Measurements from ENCODE around the gene TCF20. TPM values are rescaled to one million over a fixed set of nuclear protein-coding genes. Genes with fewer than 3 reads are reported as not detected.

TCF20 gene
- total and polyA plus RNA-seq, 7 experiments from 2014 or later = 3.3 to 97.2 (median 71.9) TPM

- CTCF ChIA-PET = interaction anchor here (0.8 to 1.1 kb wide), 2 partner anchors 179 to 345 kb away, joined by 3 read pairs; partner anchors contain the start of gene NDUFA6
- Histone ChIP-seq H3K4me1 (ENCODE audit: control insufficient read depth in 2 of 2, insufficient read depth in 2 of 2, low read length in 2 of 2) (peaks cover 28% of the 10 kb centered on the region in 2 donors), H3K36me3 (ENCODE audit: control insufficient read depth in 2 of 3, insufficient read depth in 3 of 3, low read length in 3 of 3) (peaks cover 0 to 4% (median 0%) of the 10 kb centered on the region in 3 experiments), H3K4me3 (ENCODE audit: low read length) (peak overlapping the region; percentile 86), H3K27me3 (ENCODE audit: control insufficient read depth in 2 of 2, insufficient read depth in 2 of 2, low read length in 2 of 2) (no peaks in the 10 kb centered on the region), H3K9me3 (ENCODE audit: control insufficient read depth in 2 of 3, low read length in 3 of 3) (no peaks in the 10 kb centered on the region), H3K27ac (ENCODE audit: low read depth, low read length) (peak overlapping the region; percentile 97)
- peak; percentile 37 to 74 (median 65) for DNase-seq
- Mint-ChIP-seq H3K9me3 (no peaks in the 10 kb centered on the region), H3K4me3 (peak overlapping the region; percentile 86 to 98 (median 92)), H3K4me1 (peaks cover 35 to 56% (median 43%) of the 10 kb centered on the region in 7 donors), H3K36me3 (no peaks in the 10 kb centered on the region), H3K27me3 (no peaks in the 10 kb centered on the region), H3K27ac (peak overlapping the region; percentile 79 to 95 (median 88))
- POLR2A ChIA-PET = interaction anchor here (0.7 to 1.1 kb wide), 3 partner anchors 30 to 186 kb away, joined by 3 to 4 read pairs (median 3); no protein-coding TSS in a partner anchor
- ATAC-seq = peak; percentile 64
- intact Hi-C loops (cut with micrococcal nuclease) = loop anchor here (1.0 to 5.0 kb wide), 8 partner anchors 31 to 179 kb away; partner anchors contain the start of gene NDUFA6 (in 1 of the 2)
Measured at GRCh38 chr22:42269432-42270175, 849 bp downstream of the TCF20 start.

DNA sequence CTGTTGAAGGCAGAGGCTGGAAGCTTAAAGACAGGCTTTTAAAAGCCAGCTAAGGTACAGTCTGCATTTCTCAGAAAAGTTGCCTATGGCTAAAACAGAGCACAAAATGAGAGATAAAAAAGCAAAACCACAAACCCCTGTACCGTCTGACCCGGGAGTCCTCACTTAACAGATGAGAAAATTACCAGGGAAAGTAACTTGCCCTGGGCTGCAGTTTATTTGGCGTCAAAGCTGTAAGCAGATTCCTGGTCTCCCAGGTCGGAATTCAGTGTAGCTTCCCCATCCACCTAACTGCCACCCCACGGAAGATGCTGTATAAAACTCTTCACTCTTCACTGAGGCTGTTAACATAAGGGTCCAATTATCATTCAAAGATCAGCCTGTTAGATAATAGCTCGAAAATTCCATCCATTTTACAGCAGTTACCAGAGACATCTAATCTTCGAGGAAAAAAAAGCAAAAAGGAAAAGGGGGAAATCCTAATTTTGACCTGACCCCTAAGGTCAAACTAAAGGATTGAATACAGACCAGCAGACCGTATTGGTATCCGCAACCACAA, 1.5 kb downstream of the TCF20 start:
- H3K36me3 Mint-ChIP-seq = no peaks in the 10 kb centered on the region
- Histone ChIP-seq H3K4me3 (ENCODE audit: low read length) (peak overlapping the region; percentile 86), H3K27me3 (ENCODE audit: control insufficient read depth in 2 of 2, insufficient read depth in 2 of 2, low read length in 2 of 2) (no peaks in the 10 kb centered on the region), H3K36me3 (ENCODE audit: control insufficient read depth in 2 of 3, insufficient read depth in 3 of 3, low read length in 3 of 3) (peaks cover 0 to 4% (median 0%) of the 10 kb centered on the region in 3 experiments), H3K4me1 (ENCODE audit: control insufficient read depth in 2 of 2, insufficient read depth in 2 of 2, low read length in 2 of 2) (peaks cover 29 to 30% of the 10 kb centered on the region in 2 donors), H3K9me3 (ENCODE audit: control insufficient read depth in 2 of 3, low read length in 3 of 3) (no peaks in the 10 kb centered on the region), H3K27ac (ENCODE audit: low read depth, low read length) (peak overlapping the region; percentile 97)
- ChIA-PET POLR2A (interaction anchor here (0.6 to 1.1 kb wide), 4 partner anchors 18 to 185 kb away, joined by 3 to 4 read pairs (median 3); no protein-coding TSS in a partner anchor), CTCF (interaction anchor here (0.8 to 1.1 kb wide), 2 partner anchors 179 to 344 kb away, joined by 3 read pairs; partner anchors contain the start of gene NDUFA6)
- intact Hi-C loops (cut with micrococcal nuclease) = loop anchor here (1.0 to 5.0 kb wide), 8 partner anchors 31 to 179 kb away; partner anchors contain the start of gene NDUFA6 (in 1 of the 2)
- peak overlapping the region; percentile 86 to 98 (median 92) for H3K4me3 Mint-ChIP-seq
- ATAC-seq (no peak), DNase-seq (no peak)
- H3K27me3 Mint-ChIP-seq = no peaks in the 10 kb centered on the region
- H3K9me3 Mint-ChIP-seq = no peaks in the 10 kb centered on the region
- H3K4me1 Mint-ChIP-seq = peaks cover 40 to 63% (median 50%) of the 10 kb centered on the region in 7 donors
- peak overlapping the region; percentile 79 to 95 (median 88) for H3K27ac Mint-ChIP-seq

GRCh38 chr22:42265321-42265720, 5.1 kb downstream of the TCF20 start:
- POLR2A ChIA-PET = interaction anchor here (0.6 to 0.8 kb wide), 2 partner anchors 106 to 146 kb away, joined by 4 to 5 read pairs; no protein-coding TSS in a partner anchor

GRCh38 chr22:42263944-42264343, 6.5 kb downstream of the TCF20 start:
- intact Hi-C loops (cut with micrococcal nuclease) = no loop called here
- H3K4me1 ChIP-seq (ENCODE audit: control insufficient read depth in 2 of 2, insufficient read depth in 2 of 2, low read length in 2 of 2) = peaks cover 49 to 54% of the 10 kb centered on the region in 2 donors
- Mint-ChIP-seq H3K27me3 (no peaks in the 10 kb centered on the region), H3K4me3 (peak overlapping the region in 5 of 10 donors; percentile 5 to 77 (median 45)), H3K36me3 (peaks cover 0 to 3% (median 0%) of the 10 kb centered on the region in 5 donors), H3K9me3 (no peaks in the 10 kb centered on the region), H3K4me1 (peaks cover 64 to 100% (median 96%) of the 10 kb centered on the region in 7 donors), H3K27ac (peak overlapping the region in 1 of 9 donors; percentile 56)
- ATAC-seq = no peak
- H3K9me3 ChIP-seq (ENCODE audit: control insufficient read depth in 2 of 3, low read length in 3 of 3) = no peaks in the 10 kb centered on the region
- CTCF ChIA-PET = interaction anchor here (1.0 to 2.2 kb wide), 2 partner anchors 79 to 306 kb away, joined by 3 to 4 read pairs; no protein-coding TSS in a partner anchor
- H3K4me3 ChIP-seq (ENCODE audit: low read length) = no peak overlapping the region
- no peaks in the 10 kb centered on the region for H3K36me3 ChIP-seq (ENCODE audit: control insufficient read depth in 2 of 3, insufficient read depth in 3 of 3, low read length in 3 of 3)
- POLR2A ChIA-PET = interaction anchor here (0.6 to 0.8 kb wide), 2 partner anchors 34 to 146 kb away, joined by 3 to 4 read pairs; no protein-coding TSS in a partner anchor
- no peak for DNase-seq
- no peak overlapping the region for H3K27ac ChIP-seq (ENCODE audit: low read depth, low read length)
- no peaks in the 10 kb centered on the region for H3K27me3 ChIP-seq (ENCODE audit: control insufficient read depth in 2 of 2, insufficient read depth in 2 of 2, low read length in 2 of 2)

More at GRCh38 chr22:42265321-42265720, 5.1 kb downstream of the TCF20 start:
- Histone ChIP-seq H3K4me1 (ENCODE audit: control insufficient read depth in 2 of 2, insufficient read depth in 2 of 2, low read length in 2 of 2) (peaks cover 39 to 51% of the 10 kb centered on the region in 2 donors), H3K36me3 (ENCODE audit: control insufficient read depth in 2 of 3, insufficient read depth in 3 of 3, low read length in 3 of 3) (peaks cover 0 to 4% (median 0%) of the 10 kb centered on the region in 3 experiments), H3K9me3 (ENCODE audit: control insufficient read depth in 2 of 3, low read length in 3 of 3) (no peaks in the 10 kb centered on the region), H3K4me3 (ENCODE audit: low read length) (no peak overlapping the region), H3K27me3 (ENCODE audit: control insufficient read depth in 2 of 2, insufficient read depth in 2 of 2, low read length in 2 of 2) (no peaks in the 10 kb centered on the region), H3K27ac (ENCODE audit: low read depth, low read length) (no peak overlapping the region)
- Mint-ChIP-seq H3K36me3 (peaks cover 0 to 3% (median 0%) of the 10 kb centered on the region in 5 donors), H3K27me3 (no peaks in the 10 kb centered on the region), H3K4me1 (peaks cover 60 to 93% (median 86%) of the 10 kb centered on the region in 7 donors), H3K27ac (peak overlapping the region in 4 of 9 donors; percentile 0 to 56 (median 31)), H3K9me3 (no peaks in the 10 kb centered on the region), H3K4me3 (peak overlapping the region in 7 of 10 donors; percentile 1 to 50 (median 38))
- CTCF ChIA-PET = interaction anchor here (1.0 kb wide), 1 partner anchor 11 kb away, joined by 3 read pairs; no protein-coding TSS in a partner anchor
- intact Hi-C loops (cut with micrococcal nuclease) = loop anchor here (5.0 kb wide), 3 partner anchors 33 to 172 kb away; no protein-coding TSS in a partner anchor
- ATAC-seq (no peak), DNase-seq (no peak)

DNA sequence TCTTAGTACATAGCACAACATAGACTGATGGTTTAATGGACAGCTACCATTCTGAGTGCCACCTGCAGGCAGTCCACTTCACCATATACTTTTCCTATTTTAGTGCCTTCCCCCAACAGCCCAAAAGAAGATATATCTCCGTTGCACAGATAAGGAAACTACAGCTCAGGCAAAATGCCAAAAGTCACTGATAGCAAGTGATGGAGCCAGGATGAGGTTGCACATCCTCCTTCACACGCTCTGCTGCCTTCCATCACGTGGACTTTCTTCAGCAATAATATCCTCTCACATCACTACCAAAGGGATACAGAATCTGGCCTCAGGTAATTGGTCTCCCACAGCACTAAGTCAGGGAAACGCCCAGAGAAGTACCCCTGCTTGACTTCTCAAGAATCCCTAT, 7.5 kb downstream of the TCF20 start:
- no peaks in the 10 kb centered on the region for H3K9me3 Mint-ChIP-seq
- Histone ChIP-seq H3K9me3 (ENCODE audit: control insufficient read depth in 2 of 3, low read length in 3 of 3) (no peaks in the 10 kb centered on the region), H3K27ac (ENCODE audit: low read depth, low read length) (no peak overlapping the region), H3K36me3 (ENCODE audit: control insufficient read depth in 2 of 3, insufficient read depth in 3 of 3, low read length in 3 of 3) (no peaks in the 10 kb centered on the region), H3K4me3 (ENCODE audit: low read length) (no peak overlapping the region), H3K4me1 (ENCODE audit: control insufficient read depth in 2 of 2, insufficient read depth in 2 of 2, low read length in 2 of 2) (peaks cover 49 to 51% of the 10 kb centered on the region in 2 donors), H3K27me3 (ENCODE audit: control insufficient read depth in 2 of 2, insufficient read depth in 2 of 2, low read length in 2 of 2) (no peaks in the 10 kb centered on the region)
- no peak for ATAC-seq
- CTCF ChIA-PET = interaction anchor here (2.2 kb wide), 1 partner anchor 305 kb away, joined by 4 read pairs; no protein-coding TSS in a partner anchor
- DNase-seq = peak in 4 of 9 donors; percentile 20 to 41 (median 33)
- H3K36me3 Mint-ChIP-seq = peaks cover 0 to 3% (median 0%) of the 10 kb centered on the region in 5 donors
- H3K4me1 Mint-ChIP-seq = peaks cover 62 to 100% (median 96%) of the 10 kb centered on the region in 7 donors
- peak overlapping the region in 3 of 9 donors; percentile 3 to 19 (median 6) for H3K27ac Mint-ChIP-seq
- intact Hi-C loops (cut with micrococcal nuclease) = no loop called here
- no peaks in the 10 kb centered on the region for H3K27me3 Mint-ChIP-seq
- POLR2A ChIA-PET = interaction anchor here (0.8 kb wide), 1 partner anchor 33 kb away, joined by 4 read pairs; no protein-coding TSS in a partner anchor
- H3K4me3 Mint-ChIP-seq = peak overlapping the region in 7 of 10 donors; percentile 8 to 60 (median 27)

DNA sequence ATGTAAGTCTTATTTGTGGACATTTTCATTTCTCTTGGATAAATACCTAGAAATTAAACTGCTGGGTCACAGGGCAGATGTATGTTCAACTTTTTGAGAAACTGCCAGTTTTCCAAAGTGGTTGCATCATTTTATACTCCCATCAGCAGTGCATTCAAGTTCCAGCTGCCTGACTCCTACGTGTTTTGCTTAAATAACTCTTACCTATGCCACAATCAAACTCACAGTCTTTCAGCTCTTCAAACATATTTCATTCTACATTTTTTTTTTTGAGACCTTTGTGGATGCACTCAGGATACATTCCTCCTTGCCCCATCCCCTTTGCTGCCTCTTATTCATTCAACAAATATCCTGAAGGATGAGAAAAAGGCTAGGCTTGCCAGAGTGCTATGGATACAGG, 9.2 kb downstream of the TCF20 start:
- H3K9me3 Mint-ChIP-seq = no peaks in the 10 kb centered on the region
- H3K36me3 Mint-ChIP-seq = peaks cover 0 to 3% (median 0%) of the 10 kb centered on the region in 5 donors

More for the DNA sequence above, 9.2 kb downstream of the TCF20 start:
- Histone ChIP-seq H3K4me1 (ENCODE audit: control insufficient read depth in 2 of 2, insufficient read depth in 2 of 2, low read length in 2 of 2) (peaks cover 51 to 53% of the 10 kb centered on the region in 2 donors), H3K27ac (ENCODE audit: low read depth, low read length) (no peak overlapping the region), H3K4me3 (ENCODE audit: low read length) (no peak overlapping the region), H3K9me3 (ENCODE audit: control insufficient read depth in 2 of 3, low read length in 3 of 3) (no peaks in the 10 kb centered on the region), H3K27me3 (ENCODE audit: control insufficient read depth in 2 of 2, insufficient read depth in 2 of 2, low read length in 2 of 2) (no peaks in the 10 kb centered on the region), H3K36me3 (ENCODE audit: control insufficient read depth in 2 of 3, insufficient read depth in 3 of 3, low read length in 3 of 3) (no peaks in the 10 kb centered on the region)
- CTCF ChIA-PET = interaction anchor here (1.2 kb wide), 1 partner anchor 53 kb away, joined by 3 read pairs; no protein-coding TSS in a partner anchor
- no peak for DNase-seq
- intact Hi-C loops (cut with micrococcal nuclease) = no loop called here
- Mint-ChIP-seq H3K27ac (no peak overlapping the region), H3K27me3 (no peaks in the 10 kb centered on the region), H3K4me3 (peak overlapping the region in 4 of 10 donors; percentile 2 to 57 (median 34)), H3K4me1 (peaks cover 66 to 100% (median 100%) of the 10 kb centered on the region in 7 donors)
- POLR2A ChIA-PET = no interaction called here
- no peak for ATAC-seq
